Choroid plexus epithelial cell (primary cell): ENCODE measurements around the gene JPH2.

Experiments
- DNase-seq: peaks from one replicate; pipeline ENCODE4 v3.0.0-alpha.2; 2010; ENCODE audit warnings: low read depth
- H3K4me3 ChIP-seq: 2 replicates; pipeline ENCODE4 v1.5.1; 2011; ENCODE audit warnings: low read depth, mild to moderate bottlenecking, control low read depth, low read length, moderate library complexity
- TF ChIP-seq, protein P1 (sequence below): conservative IDR thresholded peaks from 2 replicates; pipeline ENCODE4 v1.5.1; 2011; ENCODE audit warnings: low read depth, mild to moderate bottlenecking, control low read depth, inconsistent platforms, low read length, moderate library complexity

The JPH2 gene

GRCh38 chr20:44173116-44173515 is 13.9 kb downstream of the JPH2 start:
- H3K4me3 ChIP-seq, result no peak overlapping the region
- no peak for DNase-seq
- TF ChIP-seq, protein P1, sequence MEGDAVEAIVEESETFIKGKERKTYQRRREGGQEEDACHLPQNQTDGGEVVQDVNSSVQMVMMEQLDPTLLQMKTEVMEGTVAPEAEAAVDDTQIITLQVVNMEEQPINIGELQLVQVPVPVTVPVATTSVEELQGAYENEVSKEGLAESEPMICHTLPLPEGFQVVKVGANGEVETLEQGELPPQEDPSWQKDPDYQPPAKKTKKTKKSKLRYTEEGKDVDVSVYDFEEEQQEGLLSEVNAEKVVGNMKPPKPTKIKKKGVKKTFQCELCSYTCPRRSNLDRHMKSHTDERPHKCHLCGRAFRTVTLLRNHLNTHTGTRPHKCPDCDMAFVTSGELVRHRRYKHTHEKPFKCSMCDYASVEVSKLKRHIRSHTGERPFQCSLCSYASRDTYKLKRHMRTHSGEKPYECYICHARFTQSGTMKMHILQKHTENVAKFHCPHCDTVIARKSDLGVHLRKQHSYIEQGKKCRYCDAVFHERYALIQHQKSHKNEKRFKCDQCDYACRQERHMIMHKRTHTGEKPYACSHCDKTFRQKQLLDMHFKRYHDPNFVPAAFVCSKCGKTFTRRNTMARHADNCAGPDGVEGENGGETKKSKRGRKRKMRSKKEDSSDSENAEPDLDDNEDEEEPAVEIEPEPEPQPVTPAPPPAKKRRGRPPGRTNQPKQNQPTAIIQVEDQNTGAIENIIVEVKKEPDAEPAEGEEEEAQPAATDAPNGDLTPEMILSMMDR, result no peak

- DNase-seq, result no peak
- TF ChIP-seq, protein P1, result no peak
- H3K4me3 ChIP-seq, result no peak overlapping the region
These were observed 14.4 kb downstream of the JPH2 start for GRCh38 chr20:44172572-44172950.

GRCh38 chr20:44171775-44172571 is 15.0 kb downstream of the JPH2 start:
- TF ChIP-seq, protein P1, result no peak

GRCh38 chr20:44170816-44171410 is 16.1 kb downstream of the JPH2 start:
- DNase-seq, result no peak
- TF ChIP-seq, protein P1, result no peak
- no peak overlapping the region for H3K4me3 ChIP-seq

More at GRCh38 chr20:44171775-44172571, 15.0 kb downstream of the JPH2 start:
- no peak overlapping the region for H3K4me3 ChIP-seq
- no peak for DNase-seq

- TF ChIP-seq, protein P1, result no peak
- no peak for DNase-seq
These were observed 19.3 kb downstream of the JPH2 start for GRCh38 chr20:44167736-44168135.

GRCh38 chr20:44166477-44166876 is 20.5 kb downstream of the JPH2 start:
- DNase-seq, result peak; percentile 18
- no peak overlapping the region for H3K4me3 ChIP-seq
- TF ChIP-seq, protein P1, result no peak

More at GRCh38 chr20:44167736-44168135, 19.3 kb downstream of the JPH2 start:
- no peak overlapping the region for H3K4me3 ChIP-seq

- H3K4me3 ChIP-seq, result no peak overlapping the region
- peak; percentile 10 for DNase-seq
- TF ChIP-seq, protein P1, result no peak
These were observed 21.0 kb downstream of the JPH2 start for GRCh38 chr20:44166008-44166407.
